ENCODE measurements around the gene PPARA. TPM values are rescaled to one million over a fixed set of nuclear protein-coding genes. Genes with fewer than 3 reads are reported as not detected.

The PPARA gene
- total RNA-seq, 1 experiment from 2014 or later = 14.5 TPM

DNA sequence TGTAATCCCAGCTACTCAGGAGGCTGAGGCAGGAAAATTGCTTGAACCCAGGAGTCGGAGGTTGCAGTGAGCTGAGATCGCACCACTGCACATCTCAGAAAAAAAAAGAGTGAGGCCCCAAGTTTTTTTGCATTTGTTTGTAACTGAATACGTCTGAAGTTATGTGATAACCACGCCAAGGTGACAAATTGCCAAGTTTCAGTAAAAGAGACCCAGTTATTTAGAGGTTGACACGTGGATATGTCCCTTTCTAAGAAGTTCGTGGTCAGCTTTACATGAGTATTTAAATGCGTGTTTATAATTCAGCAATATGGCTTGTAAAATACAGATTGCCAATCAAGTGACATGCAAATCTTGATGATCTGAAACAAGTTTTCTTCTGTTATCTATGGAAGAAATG is 8.0 kb downstream of the PPARA start:
- no peak overlapping the region for H3K9ac ChIP-seq (ENCODE audit: low read length)
- no peak overlapping the region for H2AFZ ChIP-seq (ENCODE audit: low read depth, low read length, poor library complexity, severe bottlenecking)
- 0 out of 4 replicates have a peak, but pooled peaks cover 0 to 2% of the 10 kb centered on the region in 2 experiments for H3K36me3 ChIP-seq (ENCODE audit: control insufficient read depth in 1 of 2, insufficient read depth in 2 of 2, low read length in 2 of 2)
- no peak overlapping the region for H3K27ac ChIP-seq (ENCODE audit: low read depth, low read length)
- POLR2A ChIA-PET = no interaction called here
- TF ChIP-seq ELF1 (IDR thresholded peaks at IDR 0.05; ENCODE audit: borderline replicate concordance, low read depth) (no peak), SIN3A (IDR thresholded peaks at IDR 0.05; ENCODE audit: low read depth) (no peak), SRF (IDR thresholded peaks at IDR 0.05; ENCODE audit: low read depth) (no peak), TCF7L2 (IDR thresholded peaks at IDR 0.05; ENCODE audit: borderline replicate concordance, extremely low read depth, insufficient read depth, insufficient read length) (no peak), RAD21 (IDR thresholded peaks at IDR 0.05; ENCODE audit: low read depth) (no peak), ZNF274 (IDR thresholded peaks at IDR 0.05; ENCODE audit: low read depth, low read length) (no peak), CEBPB (IDR thresholded peaks at IDR 0.05; ENCODE audit: low read depth) (no peak), YY1 (IDR thresholded peaks at IDR 0.05; ENCODE audit: extremely low read depth, insufficient replicate concordance, low read depth, low read length) (no peak), ZFX (IDR thresholded peaks at IDR 0.05) (no peak), EZH2phosphoT487 (IDR thresholded peaks at IDR 0.05; ENCODE audit: borderline replicate concordance) (no peak), FOSL1 (IDR thresholded peaks at IDR 0.05; ENCODE audit: low read depth) (no peak), POLR2AphosphoS5 (IDR thresholded peaks at IDR 0.05; ENCODE audit: low read depth, low read length) (no peak)
- TF ChIP-seq, protein P1, sequence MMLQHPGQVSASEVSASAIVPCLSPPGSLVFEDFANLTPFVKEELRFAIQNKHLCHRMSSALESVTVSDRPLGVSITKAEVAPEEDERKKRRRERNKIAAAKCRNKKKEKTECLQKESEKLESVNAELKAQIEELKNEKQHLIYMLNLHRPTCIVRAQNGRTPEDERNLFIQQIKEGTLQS (IDR thresholded peaks at IDR 0.05) = no peak
- TF ChIP-seq, protein P2, sequence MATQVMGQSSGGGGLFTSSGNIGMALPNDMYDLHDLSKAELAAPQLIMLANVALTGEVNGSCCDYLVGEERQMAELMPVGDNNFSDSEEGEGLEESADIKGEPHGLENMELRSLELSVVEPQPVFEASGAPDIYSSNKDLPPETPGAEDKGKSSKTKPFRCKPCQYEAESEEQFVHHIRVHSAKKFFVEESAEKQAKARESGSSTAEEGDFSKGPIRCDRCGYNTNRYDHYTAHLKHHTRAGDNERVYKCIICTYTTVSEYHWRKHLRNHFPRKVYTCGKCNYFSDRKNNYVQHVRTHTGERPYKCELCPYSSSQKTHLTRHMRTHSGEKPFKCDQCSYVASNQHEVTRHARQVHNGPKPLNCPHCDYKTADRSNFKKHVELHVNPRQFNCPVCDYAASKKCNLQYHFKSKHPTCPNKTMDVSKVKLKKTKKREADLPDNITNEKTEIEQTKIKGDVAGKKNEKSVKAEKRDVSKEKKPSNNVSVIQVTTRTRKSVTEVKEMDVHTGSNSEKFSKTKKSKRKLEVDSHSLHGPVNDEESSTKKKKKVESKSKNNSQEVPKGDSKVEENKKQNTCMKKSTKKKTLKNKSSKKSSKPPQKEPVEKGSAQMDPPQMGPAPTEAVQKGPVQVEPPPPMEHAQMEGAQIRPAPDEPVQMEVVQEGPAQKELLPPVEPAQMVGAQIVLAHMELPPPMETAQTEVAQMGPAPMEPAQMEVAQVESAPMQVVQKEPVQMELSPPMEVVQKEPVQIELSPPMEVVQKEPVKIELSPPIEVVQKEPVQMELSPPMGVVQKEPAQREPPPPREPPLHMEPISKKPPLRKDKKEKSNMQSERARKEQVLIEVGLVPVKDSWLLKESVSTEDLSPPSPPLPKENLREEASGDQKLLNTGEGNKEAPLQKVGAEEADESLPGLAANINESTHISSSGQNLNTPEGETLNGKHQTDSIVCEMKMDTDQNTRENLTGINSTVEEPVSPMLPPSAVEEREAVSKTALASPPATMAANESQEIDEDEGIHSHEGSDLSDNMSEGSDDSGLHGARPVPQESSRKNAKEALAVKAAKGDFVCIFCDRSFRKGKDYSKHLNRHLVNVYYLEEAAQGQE (IDR thresholded peaks at IDR 0.05; ENCODE audit: low read depth) = no peak
- H3K27me3 ChIP-seq (ENCODE audit: insufficient read depth, low read length) = no peaks in the 10 kb centered on the region
- no peak for DNase-seq (ENCODE audit: low read depth, low spot score)
- no TSS peak for BruUV-seq (replicated peaks)
- H3K4me1 ChIP-seq (ENCODE audit: control insufficient read depth in 1 of 2, insufficient read depth in 2 of 2, low read length in 2 of 2) = peaks cover 13 to 25% of the 10 kb centered on the region in 2 experiments
- no peaks in the 10 kb centered on the region for H3K79me2 ChIP-seq (ENCODE audit: insufficient read depth, low read length)
- intact Hi-C loops (cut with micrococcal nuclease) = loop anchor here (10.0 kb wide), 1 partner anchor 87 kb away; no protein-coding TSS in a partner anchor
- no peaks in the 10 kb centered on the region for H3K9me2 ChIP-seq (ENCODE audit: insufficient read depth)
- ATAC-seq = no peak
- no peaks in the 10 kb centered on the region for H3K9me3 ChIP-seq (ENCODE audit: control insufficient read depth in 1 of 2, insufficient read depth in 1 of 2, low read depth in 1 of 2, low read length in 2 of 2)
- no peak overlapping the region for H3K4me2 ChIP-seq (ENCODE audit: low read length)
- CTCF ChIA-PET = no interaction called here
- H3K4me3 ChIP-seq (replicated peaks in 1 of 2; ENCODE audit: low read depth in 1 of 2, low read length in 2 of 2) = no peak overlapping the region
- RAD21 ChIA-PET (ENCODE audit: low non-redundant PET in 1 of 2, low total read pairs in 2 of 2, uncharacterized antibody in 2 of 2, unreplicated experiment in 2 of 2) = no interaction called here
- no peaks in the 10 kb centered on the region for H4K20me1 ChIP-seq (ENCODE audit: insufficient read depth)
